ENCODE data around the gene OR51F2.
"Not testable (repeated sequence)": the region's sequence is repeated elsewhere in the genome, so short reads cannot be mapped to it uniquely, and the experiment has no call there.

The OR51F2 gene

GRCh38 chr11:4821021-4821420, at the start of gene OR51F2:
TSS of gene OR51F2 (plus strand) at chr11:4821321. CDS start at chr11:4821422, 101 bp downstream.
- no peak for DNase-seq (ENCODE audit: low read depth)

- no peak for DNase-seq (ENCODE audit: low read depth)
These were observed 38.7 kb upstream of the OR51F2 start for GRCh38 chr11:4782454-4782853.

GRCh38 chr11:4797206-4797605, 23.9 kb upstream of the OR51F2 start:
- DNase-seq (ENCODE audit: low read depth): no peak

- no peak for DNase-seq (ENCODE audit: low read depth)
These were observed 22.5 kb upstream of the OR51F2 start for GRCh38 chr11:4798427-4799183.

- not testable (repeated sequence) for DNase-seq (ENCODE audit: low read depth)
These were observed 19.8 kb upstream of the OR51F2 start for GRCh38 chr11:4801316-4801715.

- no peak for DNase-seq (ENCODE audit: low read depth)
These were observed 16.8 kb upstream of the OR51F2 start, which contains the start of gene OR52R1 for GRCh38 chr11:4804280-4804679. TSS of gene OR52R1 (minus strand) at chr11:4804380. CDS start at chr11:4804380, 0 bp downstream.

- DNase-seq (ENCODE audit: low read depth): no peak
These were observed 12.6 kb upstream of the OR51F2 start for GRCh38 chr11:4808476-4808875.

GRCh38 chr11:4809246-4809645, 11.9 kb upstream of the OR51F2 start:
- no peak for DNase-seq (ENCODE audit: low read depth)

- DNase-seq (ENCODE audit: low read depth): no peak
These were observed 4.0 kb downstream of the OR51F2 start for GRCh38 chr11:4825132-4825531.

GRCh38 chr11:4826425-4826824, 5.3 kb downstream of the OR51F2 start:
- no peak for DNase-seq (ENCODE audit: low read depth)

- no peak for DNase-seq (ENCODE audit: low read depth)
These were observed 9.2 kb downstream of the OR51F2 start for GRCh38 chr11:4830346-4830745.

GRCh38 chr11:4830909-4831308, 9.8 kb downstream of the OR51F2 start:
- DNase-seq (ENCODE audit: low read depth): no peak

GRCh38 chr11:4839851-4840549, 18.9 kb downstream of the OR51F2 start:
- no peak for DNase-seq (ENCODE audit: low read depth)

- DNase-seq (ENCODE audit: low read depth): no peak
These were observed 27.9 kb downstream of the OR51F2 start, which contains the start of gene OR51S1 for GRCh38 chr11:4848908-4849532. TSS of gene OR51S1 (minus strand) at chr11:4849208. CDS start at chr11:4849208, 0 bp downstream.

GRCh38 chr11:4851033-4851432, 29.9 kb downstream of the OR51F2 start:
- no peak for DNase-seq (ENCODE audit: low read depth)

GRCh38 chr11:4854286-4854685, 33.2 kb downstream of the OR51F2 start:
- not testable (repeated sequence) for DNase-seq (ENCODE audit: low read depth)

GRCh38 chr11:4862447-4863236, 41.5 kb downstream of the OR51F2 start:
- DNase-seq (ENCODE audit: low read depth): no peak

GRCh38 chr11:4863876-4864275, 42.8 kb downstream of the OR51F2 start:
- no peak for DNase-seq (ENCODE audit: low read depth)

GRCh38 chr11:4865855-4866254, 44.7 kb downstream of the OR51F2 start:
- DNase-seq (ENCODE audit: low read depth): no peak
